Activated T-cell treated with anti-CD3 and anti-CD28 coated beads, Interleukin-2, amount 50 U/mL, for 1 hour (primary cell): ENCODE results near the gene GAS7.

Experiments used
- DNase-seq: peaks from one replicate; pipeline ENCODE4 v3.0.0-alpha.2; 2020

The GAS7 gene

DNA sequence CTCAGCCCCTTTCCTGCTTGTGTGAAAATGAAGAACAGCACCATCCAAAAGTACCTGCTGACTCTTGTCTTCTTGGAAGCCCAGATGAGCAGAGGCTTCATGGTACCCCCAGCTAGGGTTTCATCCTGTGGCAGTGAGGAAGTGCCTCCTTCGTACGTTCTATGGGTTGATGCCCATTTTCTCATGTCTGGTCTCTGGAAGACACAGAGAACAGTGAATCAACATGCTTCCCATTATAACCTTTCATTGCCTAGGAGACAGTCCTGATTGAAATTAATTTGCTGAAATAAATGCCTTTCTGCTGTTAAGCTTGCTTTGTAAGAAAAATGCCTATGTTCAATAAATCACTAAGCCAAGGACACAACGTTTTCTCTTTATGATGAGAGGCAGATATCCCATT is 329.9 kb downstream of the GAS7 start:
- DNase-seq, result no peak

DNA sequence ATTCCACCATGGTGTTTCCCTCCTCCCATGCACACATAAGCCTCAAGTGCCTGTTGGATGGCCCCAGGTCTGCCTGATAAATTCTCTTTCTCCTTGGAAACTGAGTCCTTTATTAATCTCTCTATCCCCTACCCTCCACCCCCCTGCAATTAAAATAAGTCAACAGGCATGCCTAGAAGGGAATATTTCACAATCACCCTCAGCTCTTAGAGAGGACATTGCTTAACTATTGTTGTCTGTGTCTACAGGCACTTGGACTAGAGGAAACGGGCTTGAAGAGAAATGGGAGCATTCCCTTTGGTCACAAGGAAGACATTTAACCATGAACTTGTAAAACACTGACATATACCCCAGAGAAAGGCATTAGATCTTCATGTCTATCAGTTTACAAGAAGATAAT is 332.8 kb downstream of the GAS7 start:
- no peak for DNase-seq

- DNase-seq, result no peak
Observed at GRCh38 chr17:9862949-9863348, 335.5 kb downstream of the GAS7 start.

DNA sequence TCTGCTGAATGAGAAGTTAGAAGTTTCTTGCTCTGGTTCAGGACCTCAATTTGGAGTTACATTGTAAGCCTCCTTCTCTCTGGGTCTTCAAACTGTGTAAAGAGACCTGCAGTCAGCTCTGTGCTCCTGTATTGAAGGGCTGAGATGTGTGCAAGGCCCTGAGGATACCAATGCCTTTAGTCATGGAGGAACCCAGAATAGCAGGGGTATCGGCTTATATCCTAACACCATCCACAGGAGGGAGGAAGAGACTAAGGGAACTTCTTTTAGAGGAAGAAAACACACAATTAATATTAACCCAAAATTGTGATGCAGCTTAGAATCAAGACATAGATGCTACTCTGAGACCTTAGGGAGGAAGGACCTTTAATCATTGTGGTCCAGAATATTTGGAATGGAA is 336.2 kb downstream of the GAS7 start:
- DNase-seq, result no peak

DNA sequence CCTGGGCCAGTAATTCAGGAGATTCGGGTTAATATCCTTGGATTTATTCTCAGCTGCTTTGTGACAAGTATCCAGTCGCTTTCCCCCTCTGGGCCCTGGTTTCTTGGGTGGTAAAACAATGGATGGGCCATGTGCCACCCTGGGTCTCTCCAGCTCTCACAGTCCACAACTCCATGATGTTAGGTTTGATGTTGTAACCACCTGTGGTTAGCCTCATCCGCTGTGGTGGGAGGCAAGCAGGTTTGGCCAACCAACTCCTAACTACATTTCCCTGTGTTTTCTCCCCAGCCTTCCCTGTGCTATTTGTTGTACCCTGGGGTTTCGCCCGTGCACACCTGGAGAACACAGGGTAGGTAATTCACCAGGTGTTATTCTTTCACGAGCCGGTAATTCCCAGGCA is 337.6 kb downstream of the GAS7 start:
- DNase-seq, result no peak
